Suprapubic skin (tissue), 4 donors: ENCODE data around the gene TDRD3.

ENCODE experiments used
- CTCF ChIP-seq, 2 donors: fragments of 200-600 bp in 1 of 2; fragments of 450-650 bp in 1 of 2; sonication (generic) in 1 of 2; IDR thresholded peaks; one replicate each; pipeline ENCODE4 v1.5.1; 2016 to 2019; ENCODE audit warnings: antibody characterized with exemption in 2 of 2, mild to moderate bottlenecking in 1 of 2, moderate library complexity in 1 of 2
- POLR2A ChIP-seq, 2 donors: fragments of 450-650 bp; IDR thresholded peaks; one replicate each; pipeline ENCODE4 v1.6.1; 2017; ENCODE audit warnings: antibody characterized with exemption in 2 of 2, mild to moderate bottlenecking in 2 of 2, moderate library complexity in 2 of 2
- POLR2AphosphoS5 ChIP-seq, 3 donors: sonication (generic); formaldehyde crosslinking; IDR thresholded peaks; one replicate each; pipeline ENCODE4 v1.6.1; 2017; ENCODE audit warnings: antibody characterized with exemption in 3 of 3

DNA sequence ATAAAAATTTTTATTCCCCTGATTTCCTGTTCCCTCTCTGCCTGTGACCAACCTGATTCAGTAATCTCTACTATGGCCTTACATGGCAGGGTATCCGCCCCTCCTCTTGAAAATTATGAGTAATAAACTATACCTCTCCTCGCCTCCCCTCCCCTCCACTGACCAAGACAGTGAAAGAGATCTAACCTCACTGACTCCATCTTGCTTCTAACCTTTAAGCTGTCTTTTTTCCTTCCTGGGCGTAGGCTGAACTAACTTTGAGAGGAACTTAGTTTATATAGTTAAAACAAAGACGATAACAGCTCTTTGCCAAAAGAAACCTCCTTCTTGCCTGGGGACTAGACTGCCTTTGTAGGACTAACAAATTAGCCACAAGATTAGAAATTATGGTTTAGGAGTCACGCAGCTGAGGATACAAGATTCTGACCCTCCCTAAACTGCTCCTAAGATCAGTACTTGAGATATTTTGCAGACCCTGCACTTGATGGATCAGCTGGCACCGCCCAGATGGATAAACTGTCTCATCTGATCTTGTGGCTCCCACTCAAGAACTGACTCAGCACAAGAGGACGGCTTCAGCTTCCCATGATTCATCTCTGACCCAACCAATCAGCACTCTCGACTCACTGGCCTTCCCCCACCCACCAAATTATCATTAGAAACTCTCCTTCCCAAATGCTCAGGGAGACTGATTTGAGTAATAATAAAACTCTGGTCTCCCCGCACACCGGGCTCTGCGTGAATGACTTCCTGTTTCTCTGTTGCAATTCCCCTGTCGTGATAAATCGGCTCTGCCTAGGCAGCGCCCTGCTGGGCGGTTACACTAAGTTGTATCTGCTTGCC lies 187.1 kb downstream of the TDRD3 start:
- TF ChIP-seq CTCF (IDR thresholded peaks at IDR 0.05) (no peak), POLR2A (IDR thresholded peaks at IDR 0.05) (no peak), POLR2AphosphoS5 (IDR thresholded peaks at IDR 0.05) (no peak)
